CD4-positive, alpha-beta T cell treated with Interleukin-6 for 4 hours (primary cell): ENCODE measurements around the gene PRKAA1.
"Not testable (repeated sequence)": the region's sequence is repeated elsewhere in the genome, so short reads cannot be mapped to it uniquely, and the experiment has no call there.

Experiments used
- DNase-seq: peaks from one replicate; pipeline ENCODE4 v3.0.0-alpha.2; 2020; ENCODE audit warnings: mixed read lengths

PRKAA1 gene

GRCh38 chr5:40720069-40720468 lies 78.1 kb downstream of the PRKAA1 start:
- DNase-seq: no peak

GRCh38 chr5:40717281-40717680 lies 80.9 kb downstream of the PRKAA1 start:
- DNase-seq: no peak

GRCh38 chr5:40716590-40716989 lies 81.6 kb downstream of the PRKAA1 start:
- DNase-seq: no peak

GRCh38 chr5:40716000-40716399 lies 82.2 kb downstream of the PRKAA1 start:
- DNase-seq: no peak

- DNase-seq: no peak
Measured at GRCh38 chr5:40714001-40714400, 84.2 kb downstream of the PRKAA1 start.

GRCh38 chr5:40710575-40710974 lies 87.6 kb downstream of the PRKAA1 start:
- not testable (repeated sequence) for DNase-seq
